Ascending aorta (tissue), 2 donors: ENCODE results near the gene GALC. TPM values are rescaled to one million over a fixed set of nuclear protein-coding genes. Genes with fewer than 3 reads are reported as not detected.

ENCODE experiments used
- DNase-seq, 2 donors: peaks; one replicate each; pipeline ENCODE4 v3.0.0-alpha.2; 2019; ENCODE audit warnings: low spot score in 2 of 2
- H3K27ac ChIP-seq, 2 donors: fragments of 200-600 bp; sonication (generic); one replicate each; pipeline ENCODE4 v1.5.1; 2016 to 2017; ENCODE audit warnings: mild to moderate bottlenecking in 1 of 2
- H3K27me3 ChIP-seq: fragments of 200-600 bp; sonication (generic); one replicate; pipeline ENCODE4 v1.5.1; 2017
- H3K36me3 ChIP-seq, 2 donors: fragments of 200-600 bp; sonication (generic); one replicate each; pipeline ENCODE4 v1.5.1; 2016
- H3K4me1 ChIP-seq, 2 donors: fragments of 200-600 bp; sonication (generic); one replicate each; pipeline ENCODE4 v1.5.1; 2016 to 2017; ENCODE audit warnings: mild to moderate bottlenecking in 1 of 2
- H3K4me3 ChIP-seq, 2 donors: fragments of 200-600 bp; sonication (generic); one replicate each; pipeline ENCODE4 v1.5.1; 2016 to 2017; ENCODE audit warnings: mild to moderate bottlenecking in 1 of 2
- H3K9me3 ChIP-seq, 2 donors: fragments of 200-600 bp; sonication (generic); one replicate each; pipeline ENCODE4 v1.5.1; 2016
- CTCF ChIP-seq, 3 experiments: fragments of 200-600 bp in 2 of 3; fragments of 450-650 bp in 1 of 3; sonication (generic) in 2 of 3; IDR thresholded peaks; one replicate each; pipeline ENCODE4 v1.5.1; 2016 to 2019; ENCODE audit warnings: antibody characterized with exemption in 3 of 3, mild to moderate bottlenecking in 1 of 3, moderate library complexity in 1 of 3
- intact Hi-C: fragments of 100-400 bp; cut with DNase I; formaldehyde crosslinking; loops from one replicate; pipeline ENCODE4 v1.15.1; 2023
- total RNA-seq: library from RNA; depleted of rRNA; stranded (reverse); fragments of >200 nt; gene quantifications from one replicate; pipeline ENCODE4 v1.1.0, GENCODE V29; 2016

GALC gene
- total RNA-seq, 1 donor from 2014 or later: 31.7 TPM

GRCh38 chr14:88012495-88012894, 19.5 kb upstream of the GALC start:
- intact Hi-C loops: loop anchor here (5.0 kb wide), 1 partner anchor 155 kb away; no protein-coding TSS in a partner anchor
- TF ChIP-seq CTCF (IDR thresholded peaks at IDR 0.05): no peak
- no peak overlapping the region for H3K27ac ChIP-seq

GRCh38 chr14:88010331-88010730, 17.3 kb upstream of the GALC start:
- intact Hi-C loops: loop anchor here (5.0 kb wide), 1 partner anchor 157 kb away; no protein-coding TSS in a partner anchor
- no peak for TF ChIP-seq CTCF (IDR thresholded peaks at IDR 0.05)

More at GRCh38 chr14:88012495-88012894, 19.5 kb upstream of the GALC start:
- H3K27me3 ChIP-seq: no peaks in the 10 kb centered on the region
- H3K4me3 ChIP-seq: no peak overlapping the region
- no peaks in the 10 kb centered on the region for H3K9me3 ChIP-seq
- no peak for DNase-seq
- no peaks in the 10 kb centered on the region for H3K4me1 ChIP-seq
- no peaks in the 10 kb centered on the region for H3K36me3 ChIP-seq

GRCh38 chr14:88009486-88009885, 16.5 kb upstream of the GALC start:
- H3K9me3 ChIP-seq: no peaks in the 10 kb centered on the region
- H3K4me3 ChIP-seq: no peak overlapping the region
- H3K27ac ChIP-seq: no peak overlapping the region
- H3K36me3 ChIP-seq: no peaks in the 10 kb centered on the region
- no peaks in the 10 kb centered on the region for H3K4me1 ChIP-seq
- no peak for DNase-seq
- intact Hi-C loops: no loop called here
- no peak for TF ChIP-seq CTCF (IDR thresholded peaks at IDR 0.05)
- H3K27me3 ChIP-seq: no peaks in the 10 kb centered on the region

More at GRCh38 chr14:88010331-88010730, 17.3 kb upstream of the GALC start:
- Histone ChIP-seq H3K36me3 (no peaks in the 10 kb centered on the region), H3K4me1 (no peaks in the 10 kb centered on the region), H3K4me3 (no peak overlapping the region), H3K27ac (no peak overlapping the region), H3K27me3 (no peaks in the 10 kb centered on the region), H3K9me3 (no peaks in the 10 kb centered on the region)
- no peak for DNase-seq

- H3K36me3 ChIP-seq: no peaks in the 10 kb centered on the region
- no peak overlapping the region for H3K27ac ChIP-seq
- H3K4me3 ChIP-seq: no peak overlapping the region
- DNase-seq: no peak
- H3K9me3 ChIP-seq: no peaks in the 10 kb centered on the region
- intact Hi-C loops: no loop called here
- H3K27me3 ChIP-seq: no peaks in the 10 kb centered on the region
- no peak for TF ChIP-seq CTCF (IDR thresholded peaks at IDR 0.05)
- H3K4me1 ChIP-seq: no peaks in the 10 kb centered on the region
Measured at GRCh38 chr14:88008039-88008742, 15.2 kb upstream of the GALC start.

- TF ChIP-seq CTCF (IDR thresholded peaks at IDR 0.05): no peak
- H3K4me3 ChIP-seq: no peak overlapping the region
- no peak overlapping the region for H3K27ac ChIP-seq
- H3K9me3 ChIP-seq: no peaks in the 10 kb centered on the region
- no peaks in the 10 kb centered on the region for H3K27me3 ChIP-seq
- no peak for DNase-seq
- H3K36me3 ChIP-seq: no peaks in the 10 kb centered on the region
- H3K4me1 ChIP-seq: no peaks in the 10 kb centered on the region
- intact Hi-C loops: no loop called here
Measured at GRCh38 chr14:88007608-88008007, 14.6 kb upstream of the GALC start.
